ENCODE measurements around the gene PMEL.

- TF ChIP-seq CTCF (IDR thresholded peaks at IDR 0.05), result peak; percentile 82 to 91 (median 84)
- TF ChIP-seq POLR2A (IDR thresholded peaks at IDR 0.05), result no peak
Observed at GRCh38 chr12:55996201-55996714, 30.4 kb upstream of the PMEL start.

Data from adrenal gland (tissue), 5 donors.